AG04450 (cell line): ENCODE measurements around the gene ABCB11. TPM values are rescaled to one million over a fixed set of nuclear protein-coding genes. Genes with fewer than 3 reads are reported as not detected.

ENCODE experiments used
- CTCF ChIA-PET: fragments of 300-600, 350-600 bp; formaldehyde crosslinking; extraction: SDS; loops from one replicate; lab custom pipeline; 2022; ENCODE audit warnings: antibody characterized with exemption, inconsistent platforms; lab: Charles Lee
- POLR2A ChIA-PET: fragments of 350-600 bp; formaldehyde crosslinking; extraction: SDS; loops from one replicate; lab custom pipeline; 2021; ENCODE audit warnings: antibody characterized with exemption, inconsistent platforms; lab: Yijun Ruan, JAX
- DNase-seq: peaks from one replicate; pipeline ENCODE4 v3.0.0-alpha.2; 2011; ENCODE audit warnings: low read depth, low spot score
- H3K27ac ChIP-seq: one replicate; pipeline ENCODE4 v1.5.1; 2012; ENCODE audit warnings: low read depth, low read length, control low read depth
- H3K27me3 ChIP-seq: one replicate; pipeline ENCODE4 v1.6.0; 2012; ENCODE audit warnings: low read length; ENCODE audit not compliant: control insufficient read depth, insufficient read depth
- H3K4me3 ChIP-seq: 2 replicates; pipeline ENCODE4 v1.5.1; 2011; ENCODE audit warnings: mild to moderate bottlenecking, low read depth, low read length, control low read depth
- H3K9me3 ChIP-seq: 2 replicates; pipeline ENCODE4 v1.5.1; 2012; ENCODE audit warnings: low read length; ENCODE audit not compliant: control insufficient read depth, insufficient read depth
- polyA plus RNA-seq: library from polyadenylated mRNA; depleted of rRNA; stranded (reverse); fragments of >200 nt; gene quantifications from 2 replicates; pipeline ENCODE4 v1.2.3, GENCODE V29; 2011
- TF ChIP-seq, protein P1 (sequence below): IDR thresholded peaks from 2 replicates; pipeline ENCODE4 v1.5.1; 2011; ENCODE audit warnings: low read depth, low read length, control low read depth, inconsistent platforms

ABCB11 gene
- polyA plus RNA-seq, 1 experiment: not detected

DNA sequence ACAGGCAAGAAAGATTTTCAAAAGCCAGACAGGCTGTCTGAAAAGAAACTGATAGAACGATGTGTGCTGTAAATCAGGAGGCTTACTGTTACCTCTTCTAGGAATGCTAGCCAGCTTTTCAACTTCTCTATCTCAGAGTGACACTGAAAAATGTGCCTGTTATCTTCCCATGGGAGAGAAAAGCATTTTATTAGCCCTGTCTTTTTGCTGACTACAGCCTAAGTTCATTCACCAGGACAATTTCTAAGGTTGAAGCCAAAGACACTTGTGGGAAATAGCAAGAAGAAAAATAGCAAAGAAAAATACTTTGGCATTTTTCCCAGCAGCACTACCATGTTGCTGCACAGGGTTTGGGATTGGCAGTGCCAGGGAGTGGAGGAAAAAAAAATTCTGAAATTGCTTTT is 34.0 kb downstream of the ABCB11 start:
- ChIA-PET POLR2A (no interaction called here), CTCF (no interaction called here)
- DNase-seq: no peak
- TF ChIP-seq, protein P1, sequence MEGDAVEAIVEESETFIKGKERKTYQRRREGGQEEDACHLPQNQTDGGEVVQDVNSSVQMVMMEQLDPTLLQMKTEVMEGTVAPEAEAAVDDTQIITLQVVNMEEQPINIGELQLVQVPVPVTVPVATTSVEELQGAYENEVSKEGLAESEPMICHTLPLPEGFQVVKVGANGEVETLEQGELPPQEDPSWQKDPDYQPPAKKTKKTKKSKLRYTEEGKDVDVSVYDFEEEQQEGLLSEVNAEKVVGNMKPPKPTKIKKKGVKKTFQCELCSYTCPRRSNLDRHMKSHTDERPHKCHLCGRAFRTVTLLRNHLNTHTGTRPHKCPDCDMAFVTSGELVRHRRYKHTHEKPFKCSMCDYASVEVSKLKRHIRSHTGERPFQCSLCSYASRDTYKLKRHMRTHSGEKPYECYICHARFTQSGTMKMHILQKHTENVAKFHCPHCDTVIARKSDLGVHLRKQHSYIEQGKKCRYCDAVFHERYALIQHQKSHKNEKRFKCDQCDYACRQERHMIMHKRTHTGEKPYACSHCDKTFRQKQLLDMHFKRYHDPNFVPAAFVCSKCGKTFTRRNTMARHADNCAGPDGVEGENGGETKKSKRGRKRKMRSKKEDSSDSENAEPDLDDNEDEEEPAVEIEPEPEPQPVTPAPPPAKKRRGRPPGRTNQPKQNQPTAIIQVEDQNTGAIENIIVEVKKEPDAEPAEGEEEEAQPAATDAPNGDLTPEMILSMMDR: no peak
- Histone ChIP-seq H3K27ac (no peak overlapping the region), H3K9me3 (no peaks in the 10 kb centered on the region), H3K4me3 (no peak overlapping the region), H3K27me3 (no peaks in the 10 kb centered on the region)

DNA sequence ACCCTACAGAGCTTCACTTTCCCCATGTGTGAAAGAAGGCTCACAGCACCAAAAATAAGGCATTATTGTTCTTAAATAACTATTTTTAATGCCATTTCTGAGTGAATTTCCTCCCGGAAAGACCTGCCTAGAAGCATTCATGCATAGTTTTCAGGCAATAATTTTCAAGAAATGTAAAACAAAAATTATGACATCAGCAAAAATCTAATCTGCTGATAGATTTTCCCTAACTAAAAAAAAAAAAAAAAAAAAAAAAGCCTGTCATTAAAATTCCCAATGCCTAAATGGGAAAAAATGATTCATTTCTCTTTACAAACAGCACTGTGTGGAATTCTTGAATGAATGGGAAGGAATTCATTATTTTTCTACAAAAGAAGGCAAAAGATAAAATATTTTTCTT is 35.4 kb downstream of the ABCB11 start:
- Histone ChIP-seq H3K4me3 (no peak overlapping the region), H3K27ac (no peak overlapping the region), H3K9me3 (no peaks in the 10 kb centered on the region), H3K27me3 (no peaks in the 10 kb centered on the region)
- DNase-seq: no peak
- ChIA-PET CTCF (interaction anchor here (0.6 kb wide), 1 partner anchor 58 kb away, joined by 3 read pairs; no protein-coding TSS in a partner anchor), POLR2A (no interaction called here)
- TF ChIP-seq, protein P1: no peak

DNA sequence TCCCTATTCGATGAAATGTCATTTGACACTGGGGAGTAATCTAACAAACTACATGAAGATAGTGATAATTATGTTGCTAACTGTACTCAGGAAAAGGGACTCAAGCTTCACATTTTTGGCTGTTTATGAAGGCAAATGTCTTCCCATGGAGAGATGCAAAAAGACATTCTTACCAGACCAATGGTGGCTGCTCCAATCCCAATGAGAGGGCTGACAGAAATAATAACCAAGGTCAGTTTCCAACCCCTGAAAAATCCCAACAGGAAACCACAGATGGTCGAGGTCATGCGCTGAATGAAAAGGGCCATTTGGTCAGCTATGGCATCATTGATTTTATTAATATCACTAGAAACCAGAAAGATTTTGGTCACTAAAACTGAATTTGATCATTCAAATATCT is 37.6 kb downstream of the ABCB11 start:
- TF ChIP-seq, protein P1: no peak
- H3K27me3 ChIP-seq: no peaks in the 10 kb centered on the region
- ChIA-PET CTCF (no interaction called here), POLR2A (no interaction called here)
- no peak overlapping the region for H3K4me3 ChIP-seq
- H3K9me3 ChIP-seq: no peaks in the 10 kb centered on the region
- DNase-seq: no peak
- no peak overlapping the region for H3K27ac ChIP-seq

DNA sequence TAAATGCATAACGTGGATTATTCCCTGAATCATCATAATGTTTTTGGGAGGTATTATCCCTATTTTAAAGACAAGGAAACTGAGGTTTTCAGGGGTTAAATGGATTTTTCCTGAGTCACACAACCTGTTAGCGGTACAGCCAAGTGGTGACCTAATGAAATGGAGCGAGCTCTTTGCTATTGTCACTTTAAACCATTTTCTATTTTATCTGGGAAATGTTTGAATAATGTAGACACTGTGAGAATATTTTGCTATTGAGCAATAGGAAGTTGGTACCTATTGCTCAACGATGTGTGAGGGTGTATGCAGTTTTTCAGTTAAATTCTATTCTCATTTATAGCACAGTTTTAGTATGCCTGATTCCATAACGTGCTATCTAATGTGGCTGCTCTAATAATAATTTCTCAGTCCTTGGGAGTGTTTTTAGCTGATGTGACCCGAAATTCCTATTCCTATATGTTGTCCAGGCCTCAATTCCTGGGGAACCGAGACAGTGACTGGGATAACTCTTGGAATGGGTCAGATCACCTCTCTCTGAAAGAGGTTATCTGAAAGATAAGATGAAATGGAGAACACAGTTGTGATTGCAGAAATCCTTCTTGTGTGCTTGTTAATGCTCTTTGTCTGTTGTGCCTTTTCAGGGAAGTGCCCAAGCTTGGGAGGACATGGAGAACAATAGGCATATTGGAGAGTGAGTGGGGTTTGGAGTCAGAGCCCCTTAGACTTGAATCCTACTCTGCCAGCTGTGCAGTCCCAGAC is 38.4 kb downstream of the ABCB11 start:
- TF ChIP-seq, protein P1: no peak
- no peak overlapping the region for H3K4me3 ChIP-seq
- no peak overlapping the region for H3K27ac ChIP-seq
- no peaks in the 10 kb centered on the region for H3K9me3 ChIP-seq
- H3K27me3 ChIP-seq: no peaks in the 10 kb centered on the region
- CTCF ChIA-PET: interaction anchor here (1.4 to 2.2 kb wide), 2 partner anchors 117 to 139 kb away, joined by 3 to 6 read pairs; no protein-coding TSS in a partner anchor
- POLR2A ChIA-PET: no interaction called here
- DNase-seq: no peak

DNA sequence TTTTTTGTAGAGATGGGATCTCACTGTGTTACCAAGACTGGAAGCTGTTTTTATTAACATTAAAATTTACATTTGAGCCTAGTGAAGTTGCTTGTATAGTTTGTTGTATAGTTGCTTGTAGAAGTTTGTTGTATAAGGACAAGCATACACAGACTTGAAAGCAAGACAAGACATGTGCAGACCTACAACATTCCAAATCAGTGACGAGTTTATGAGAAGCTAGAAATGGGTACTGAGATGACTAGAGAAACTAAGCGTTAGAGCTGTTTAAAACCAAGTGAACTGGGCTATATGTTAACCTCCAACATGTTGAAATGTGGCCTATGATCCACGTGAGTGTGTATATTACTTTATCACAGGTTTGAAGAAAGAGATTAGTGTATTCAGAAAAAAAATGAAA is 39.1 kb downstream of the ABCB11 start:
- Histone ChIP-seq H3K4me3 (no peak overlapping the region), H3K9me3 (no peaks in the 10 kb centered on the region), H3K27me3 (no peaks in the 10 kb centered on the region), H3K27ac (no peak overlapping the region)
- no peak for DNase-seq
- ChIA-PET POLR2A (no interaction called here), CTCF (interaction anchor here (0.6 to 2.2 kb wide), 3 partner anchors 118 to 687 kb away, joined by 3 to 6 read pairs (median 3); no protein-coding TSS in a partner anchor)
- TF ChIP-seq, protein P1: no peak
